ENCODE results near the gene UMAD1.
A peak's percentile ranks its signal among the peaks of the same experiment; 100 is the strongest.

UMAD1 gene

DNA sequence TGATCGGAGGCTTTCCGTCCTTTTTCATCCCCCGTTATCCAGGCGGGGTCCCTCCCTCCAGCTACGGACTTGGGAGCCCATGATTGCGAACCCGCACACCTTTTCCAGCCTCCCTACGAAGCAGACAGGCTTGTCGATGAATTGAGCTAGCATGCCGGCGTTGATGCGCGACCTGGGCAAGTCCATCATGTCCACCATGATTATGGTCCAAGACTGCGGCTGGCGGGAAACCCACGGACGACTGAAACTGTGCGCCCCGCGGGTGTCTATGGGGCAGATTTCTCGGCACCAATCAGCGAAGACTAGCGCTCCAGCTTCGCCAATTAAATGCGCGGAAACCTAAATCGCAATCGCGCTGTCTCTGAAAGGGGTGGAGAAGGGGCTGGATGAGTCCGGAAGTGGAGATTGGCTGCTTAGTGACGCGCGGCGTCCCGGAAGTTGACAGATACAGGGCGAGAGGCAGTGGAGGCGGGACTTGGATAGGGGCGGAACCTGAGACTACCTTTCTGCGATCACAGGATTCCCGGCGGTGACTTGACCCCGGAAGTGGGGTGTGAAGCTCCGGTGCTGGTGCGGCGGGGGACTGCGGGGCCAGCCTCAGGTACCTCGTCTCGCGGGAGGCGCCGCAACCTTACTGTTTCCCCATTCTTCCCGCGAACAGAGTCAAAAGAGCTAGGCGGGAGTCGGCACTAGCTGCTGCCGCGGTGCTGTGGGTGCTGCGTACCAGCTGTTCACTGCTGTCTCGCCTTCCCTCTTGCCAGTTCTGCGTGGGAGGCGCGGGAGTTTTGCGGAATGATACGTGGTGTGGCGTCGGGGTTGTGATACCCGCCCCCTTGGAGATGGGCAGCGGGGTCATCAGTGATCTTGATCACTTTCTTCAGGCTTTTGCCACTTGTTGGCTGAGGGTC, at the start of gene UMAD1:
Gene UMAD1, plus strand, starts transcription at position 532 of the 908 bp plus-strand sequence. CDS start 32,620 bp downstream, outside the sequence.
- peak; percentile 99 for DNase-seq
- TF ChIP-seq EZH2phosphoT487 (IDR thresholded peaks at IDR 0.05; ENCODE audit: low read length) (no peak), EZH2 (optimal IDR thresholded peaks at IDR 0.05; ENCODE audit: low read depth, low read length) (no peak)
- TF ChIP-seq, protein P1, sequence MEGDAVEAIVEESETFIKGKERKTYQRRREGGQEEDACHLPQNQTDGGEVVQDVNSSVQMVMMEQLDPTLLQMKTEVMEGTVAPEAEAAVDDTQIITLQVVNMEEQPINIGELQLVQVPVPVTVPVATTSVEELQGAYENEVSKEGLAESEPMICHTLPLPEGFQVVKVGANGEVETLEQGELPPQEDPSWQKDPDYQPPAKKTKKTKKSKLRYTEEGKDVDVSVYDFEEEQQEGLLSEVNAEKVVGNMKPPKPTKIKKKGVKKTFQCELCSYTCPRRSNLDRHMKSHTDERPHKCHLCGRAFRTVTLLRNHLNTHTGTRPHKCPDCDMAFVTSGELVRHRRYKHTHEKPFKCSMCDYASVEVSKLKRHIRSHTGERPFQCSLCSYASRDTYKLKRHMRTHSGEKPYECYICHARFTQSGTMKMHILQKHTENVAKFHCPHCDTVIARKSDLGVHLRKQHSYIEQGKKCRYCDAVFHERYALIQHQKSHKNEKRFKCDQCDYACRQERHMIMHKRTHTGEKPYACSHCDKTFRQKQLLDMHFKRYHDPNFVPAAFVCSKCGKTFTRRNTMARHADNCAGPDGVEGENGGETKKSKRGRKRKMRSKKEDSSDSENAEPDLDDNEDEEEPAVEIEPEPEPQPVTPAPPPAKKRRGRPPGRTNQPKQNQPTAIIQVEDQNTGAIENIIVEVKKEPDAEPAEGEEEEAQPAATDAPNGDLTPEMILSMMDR (IDR thresholded peaks at IDR 0.05; ENCODE audit: low read length), result no peak
- H3K36me3 ChIP-seq (replicated peaks; ENCODE audit: insufficient read depth, low read length), result no peaks in the 10 kb centered on the region; the same call in 1 of the 2 replicates
- no peaks in the 10 kb centered on the region for H3K9me3 ChIP-seq (replicated peaks; ENCODE audit: insufficient read depth, low read length)
- H3K27ac ChIP-seq (ENCODE audit: low read length), result peak within 1 kb of the TSS; percentile 80
- H3K79me2 ChIP-seq (ENCODE audit: low read length), result peaks cover 38% of the 10 kb centered on the region
- no peaks in the 10 kb centered on the region for H3K27me3 ChIP-seq (replicated peaks; ENCODE audit: insufficient read depth, low read length)
- no peaks in the 10 kb centered on the region for H3K9me2 ChIP-seq (replicated peaks; ENCODE audit: insufficient read depth, low read length)
- peak within 1 kb of the TSS; percentile 76 for H3K4me2 ChIP-seq (ENCODE audit: low read depth, low read length)
- H3F3A ChIP-seq (ENCODE audit: insufficient read depth, low read length), result no peaks in the 10 kb centered on the region
- peak within 1 kb of the TSS; percentile 88 for H2AFZ ChIP-seq (ENCODE audit: low read length)
- H4K20me1 ChIP-seq (ENCODE audit: insufficient read depth, low read length), result no peaks in the 10 kb centered on the region
- peak within 1 kb of the TSS; percentile 88 for H3K4me3 ChIP-seq (ENCODE audit: low read length)
- peak within 1 kb of the TSS; percentile 91 for H3K9ac ChIP-seq (ENCODE audit: low read length)
- H3K4me1 ChIP-seq (ENCODE audit: low read length), result peaks cover 10% of the 10 kb centered on the region; the same call in 1 of the 2 replicates

DNA sequence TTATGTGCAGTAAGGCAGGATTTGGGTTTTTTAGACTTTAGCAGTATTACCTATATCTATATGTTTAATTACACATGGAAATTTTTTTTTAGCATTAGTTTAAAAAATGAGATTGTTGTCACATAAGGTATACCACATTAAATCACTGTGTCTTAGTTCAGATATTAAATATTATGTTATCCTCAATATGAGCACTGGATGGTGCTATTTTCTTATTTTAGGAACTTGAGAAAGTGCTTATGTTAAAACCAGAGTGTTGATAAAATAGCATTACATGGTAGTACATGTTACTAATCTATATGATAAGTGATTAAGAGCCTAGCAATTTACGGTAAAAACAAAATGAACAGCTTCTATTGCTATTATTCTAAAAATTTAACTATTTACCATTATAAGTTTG, 45.1 kb upstream of the UMAD1 start:
- no peaks in the 10 kb centered on the region for H3K79me2 ChIP-seq (ENCODE audit: low read length)
- no peak overlapping the region for H3K4me2 ChIP-seq (ENCODE audit: low read depth, low read length)
- H3K36me3 ChIP-seq (replicated peaks; ENCODE audit: insufficient read depth, low read length), result 0 out of 2 replicates have a peak, but pooled peaks cover 8% of the 10 kb centered on the region
- no peaks in the 10 kb centered on the region for H3F3A ChIP-seq (ENCODE audit: insufficient read depth, low read length)
- H3K9me2 ChIP-seq (replicated peaks; ENCODE audit: insufficient read depth, low read length), result no peaks in the 10 kb centered on the region
- H3K9ac ChIP-seq (ENCODE audit: low read length), result no peak overlapping the region
- H3K9me3 ChIP-seq (replicated peaks; ENCODE audit: insufficient read depth, low read length), result no peaks in the 10 kb centered on the region
- no peak overlapping the region for H3K4me3 ChIP-seq (ENCODE audit: low read length)
- peak; percentile 35 for DNase-seq
- no peaks in the 10 kb centered on the region for H3K27me3 ChIP-seq (replicated peaks; ENCODE audit: insufficient read depth, low read length)
- no peak overlapping the region for H3K27ac ChIP-seq (ENCODE audit: low read length)
- no peak overlapping the region for H2AFZ ChIP-seq (ENCODE audit: low read length)
- H4K20me1 ChIP-seq (ENCODE audit: insufficient read depth, low read length), result no peaks in the 10 kb centered on the region
- TF ChIP-seq, protein P1 (IDR thresholded peaks at IDR 0.05; ENCODE audit: low read length), result peak; percentile 36
- TF ChIP-seq EZH2phosphoT487 (IDR thresholded peaks at IDR 0.05; ENCODE audit: low read length) (no peak), EZH2 (optimal IDR thresholded peaks at IDR 0.05; ENCODE audit: low read depth, low read length) (no peak)
- H3K4me1 ChIP-seq (ENCODE audit: low read length), result no peaks in the 10 kb centered on the region

DNA sequence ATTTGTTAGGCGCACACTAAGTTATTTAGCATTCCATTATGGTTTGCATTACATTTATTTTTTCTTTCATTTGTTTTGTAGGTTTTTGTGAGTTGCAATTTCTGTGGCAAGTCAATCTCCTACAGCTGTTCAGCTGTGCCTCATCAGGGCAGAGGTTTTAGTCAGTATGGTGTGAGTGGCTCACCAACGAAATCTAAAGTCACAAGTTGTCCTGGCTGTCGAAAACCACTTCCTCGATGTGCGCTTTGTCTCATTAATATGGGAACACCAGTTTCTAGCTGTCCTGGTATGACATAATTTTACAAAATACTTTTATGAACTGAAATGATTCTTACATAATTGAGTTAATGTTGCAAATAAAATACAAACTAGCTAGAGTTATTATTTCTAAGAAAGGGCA, 44.4 kb upstream of the UMAD1 start:
- Histone ChIP-seq H4K20me1 (ENCODE audit: insufficient read depth, low read length) (no peaks in the 10 kb centered on the region), H2AFZ (ENCODE audit: low read length) (no peak overlapping the region), H3F3A (ENCODE audit: insufficient read depth, low read length) (no peaks in the 10 kb centered on the region), H3K9me2 (replicated peaks; ENCODE audit: insufficient read depth, low read length) (no peaks in the 10 kb centered on the region), H3K4me2 (ENCODE audit: low read depth, low read length) (no peak overlapping the region), H3K4me1 (ENCODE audit: low read length) (no peaks in the 10 kb centered on the region), H3K27me3 (replicated peaks; ENCODE audit: insufficient read depth, low read length) (no peaks in the 10 kb centered on the region), H3K36me3 (replicated peaks; ENCODE audit: insufficient read depth, low read length) (0 out of 2 replicates have a peak, but pooled peaks cover 8% of the 10 kb centered on the region), H3K9ac (ENCODE audit: low read length) (no peak overlapping the region), H3K4me3 (ENCODE audit: low read length) (no peak overlapping the region), H3K79me2 (ENCODE audit: low read length) (no peaks in the 10 kb centered on the region), H3K27ac (ENCODE audit: low read length) (no peak overlapping the region), H3K9me3 (replicated peaks; ENCODE audit: insufficient read depth, low read length) (no peaks in the 10 kb centered on the region)
- DNase-seq, result no peak
- TF ChIP-seq EZH2phosphoT487 (IDR thresholded peaks at IDR 0.05; ENCODE audit: low read length), result no peak
- TF ChIP-seq, protein P1 (IDR thresholded peaks at IDR 0.05; ENCODE audit: low read length), result no peak
- no peak for TF ChIP-seq EZH2 (optimal IDR thresholded peaks at IDR 0.05; ENCODE audit: low read depth, low read length)

Data from MM.1S (cell line).